Stimulated activated CD8-positive, alpha-beta memory T cell treated with anti-CD3 and anti-CD28 coated beads, Interleukin-4, amount 100 ng/mL, for 24 hours (primary cell): Measurements from ENCODE around the gene FOXK1.
"Not testable (repeated sequence)": the region's sequence is repeated elsewhere in the genome, so short reads cannot be mapped to it uniquely, and the experiment has no call there.

Source experiments
- DNase-seq: peaks from one replicate; pipeline ENCODE4 v3.0.0-alpha.2; 2020; ENCODE audit warnings: low read depth

The FOXK1 gene

DNA sequence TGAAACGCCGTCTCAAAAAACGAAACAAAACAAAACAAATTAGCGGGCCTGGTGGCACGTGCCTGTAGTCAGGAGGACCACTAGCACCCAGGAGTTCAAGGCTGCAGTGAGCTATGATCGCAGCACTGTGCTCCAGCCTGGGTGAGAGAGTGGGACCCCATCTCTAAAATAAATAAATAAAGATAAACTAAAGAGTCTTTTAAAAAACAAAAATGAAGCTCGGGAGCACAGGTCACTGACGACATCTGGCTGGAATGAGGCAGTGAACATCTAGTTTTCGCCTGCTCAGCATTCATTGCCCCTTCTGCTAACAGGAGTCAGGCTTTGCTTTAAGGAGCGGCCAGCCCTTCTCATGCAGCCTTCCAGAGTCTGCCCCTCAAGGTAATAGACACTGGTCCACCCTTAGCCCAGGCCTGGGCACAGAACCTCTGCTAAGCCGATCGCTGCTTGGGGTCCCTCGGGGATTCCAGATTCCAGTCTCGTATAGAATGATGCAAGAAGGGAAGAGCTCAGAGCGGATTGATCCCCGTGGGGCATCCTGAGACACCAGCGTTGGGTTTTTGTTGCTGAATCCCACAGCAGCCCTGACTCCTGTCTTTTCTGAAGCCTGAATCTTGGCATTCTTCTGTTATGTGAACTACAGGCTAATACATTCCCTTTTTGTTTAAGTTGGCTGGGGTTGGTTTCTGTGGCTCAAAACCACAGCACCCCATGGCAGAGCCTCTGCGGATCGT lies 14.2 kb upstream of the FOXK1 start:
- DNase-seq: no peak

DNA sequence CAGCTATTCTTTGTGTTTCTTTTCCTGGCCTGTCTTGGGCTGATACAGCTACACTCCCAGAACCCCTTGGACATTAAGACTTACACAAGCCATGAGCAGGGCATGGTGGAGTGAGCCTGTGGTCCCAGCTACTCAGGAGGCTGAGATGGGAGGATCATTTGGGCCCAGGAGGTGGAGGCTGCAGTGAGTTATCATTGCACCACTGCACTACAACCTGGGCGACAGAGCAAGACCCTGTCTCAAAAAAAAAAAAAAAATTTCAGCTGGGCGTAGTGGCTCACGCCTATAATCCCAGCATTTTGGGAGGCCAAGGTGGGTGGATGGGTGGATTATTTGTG lies 13.6 kb upstream of the FOXK1 start:
- DNase-seq: no peak

DNA sequence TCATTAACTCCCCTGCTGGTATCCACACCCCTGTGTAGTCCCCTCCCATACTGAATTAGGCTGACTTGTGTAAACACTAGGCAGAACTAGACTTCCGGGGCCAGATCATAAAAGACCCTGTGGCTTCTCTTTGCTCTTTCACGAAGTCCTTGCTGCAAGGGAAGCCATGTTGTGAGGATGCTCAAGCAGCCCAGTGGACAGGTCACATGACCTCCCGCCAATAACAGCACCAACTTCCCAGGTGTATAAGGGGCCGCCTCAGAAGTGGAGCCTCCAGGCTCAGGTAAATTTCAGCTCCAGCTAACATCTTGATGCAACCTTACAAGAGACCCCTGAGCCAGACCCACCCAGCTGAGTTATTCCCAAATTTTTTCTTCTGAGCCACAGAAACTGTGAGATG lies 11.3 kb upstream of the FOXK1 start:
- DNase-seq: no peak

DNA sequence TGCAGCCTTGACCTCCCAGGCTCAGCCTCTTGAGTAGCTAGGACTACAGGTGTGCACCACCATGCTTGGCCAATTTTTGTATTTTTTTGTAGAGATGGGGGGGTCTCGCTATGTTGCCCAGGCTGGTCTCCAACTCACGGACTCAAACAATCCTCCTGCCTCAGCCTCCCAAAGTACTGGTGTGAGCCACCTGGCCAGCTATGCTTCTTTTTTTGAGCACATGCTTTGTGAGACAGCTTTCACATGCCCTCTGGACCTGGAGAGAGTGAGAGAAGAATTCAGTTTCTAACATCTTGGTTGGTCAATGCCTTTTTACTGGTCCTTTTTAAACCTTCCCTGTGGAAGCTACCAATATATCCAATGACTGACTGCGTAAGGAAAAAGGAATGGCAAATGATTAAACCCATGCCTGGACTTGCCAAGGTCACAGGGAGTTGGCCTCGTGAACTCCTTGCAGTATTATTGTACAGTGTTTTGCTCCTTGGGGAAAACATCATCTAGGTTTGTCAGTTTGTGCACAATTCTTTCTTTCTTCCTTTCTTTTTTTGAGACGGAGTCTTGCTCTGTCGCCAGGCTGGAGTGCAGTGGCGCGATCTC lies 6.2 kb upstream of the FOXK1 start:
- DNase-seq: no peak

DNA sequence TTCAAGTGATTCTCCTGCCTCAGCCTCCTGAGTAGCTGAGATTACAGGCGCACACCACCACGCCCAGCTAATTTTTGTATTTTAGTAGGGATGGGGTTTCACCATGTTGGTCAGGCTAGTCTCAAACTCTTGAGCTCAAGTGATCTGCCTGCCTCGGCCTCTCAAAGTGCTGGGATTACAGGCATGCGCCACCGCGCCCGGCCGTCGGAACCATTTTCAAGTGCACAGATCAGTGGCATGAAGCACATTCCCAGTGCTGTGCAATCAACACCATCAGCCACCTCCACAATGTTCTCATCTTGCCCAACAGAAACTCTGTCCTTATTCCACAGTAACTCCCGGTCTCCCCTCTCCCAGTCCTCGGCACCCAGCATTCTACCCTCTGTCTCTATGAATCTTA lies 4.6 kb upstream of the FOXK1 start:
- not testable (repeated sequence) for DNase-seq

DNA sequence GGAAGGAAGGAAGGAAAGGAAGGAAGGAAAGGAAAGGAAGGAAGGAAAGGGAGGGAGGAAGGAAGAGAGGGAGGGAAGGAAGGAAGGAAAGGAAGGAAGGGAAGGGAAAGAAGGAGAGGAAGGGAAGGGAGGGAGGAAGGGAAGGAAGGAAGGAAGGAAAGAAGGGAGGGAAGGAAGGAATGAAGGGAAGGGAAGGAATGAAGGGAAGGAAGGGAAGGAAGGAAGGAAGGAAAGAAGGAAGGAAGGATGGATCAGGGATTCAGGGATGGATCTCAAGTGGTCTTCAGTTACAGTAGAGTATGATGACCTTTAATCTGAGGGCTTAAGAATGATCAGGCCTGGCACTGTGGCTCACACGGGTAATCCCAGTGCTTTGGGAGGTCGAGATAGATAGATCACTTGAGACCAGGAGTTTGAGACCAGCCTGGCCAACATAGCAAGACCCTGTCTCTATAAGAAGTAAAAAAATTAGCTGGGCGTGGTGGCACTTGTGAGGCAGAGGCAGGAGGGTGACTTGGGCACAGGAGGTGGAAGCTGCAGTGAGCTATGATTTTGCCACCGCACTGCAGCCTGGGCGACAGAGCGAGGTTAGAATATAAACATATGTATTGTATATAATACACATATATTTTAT lies 760 bp upstream of the FOXK1 start:
- no peak for DNase-seq

DNA sequence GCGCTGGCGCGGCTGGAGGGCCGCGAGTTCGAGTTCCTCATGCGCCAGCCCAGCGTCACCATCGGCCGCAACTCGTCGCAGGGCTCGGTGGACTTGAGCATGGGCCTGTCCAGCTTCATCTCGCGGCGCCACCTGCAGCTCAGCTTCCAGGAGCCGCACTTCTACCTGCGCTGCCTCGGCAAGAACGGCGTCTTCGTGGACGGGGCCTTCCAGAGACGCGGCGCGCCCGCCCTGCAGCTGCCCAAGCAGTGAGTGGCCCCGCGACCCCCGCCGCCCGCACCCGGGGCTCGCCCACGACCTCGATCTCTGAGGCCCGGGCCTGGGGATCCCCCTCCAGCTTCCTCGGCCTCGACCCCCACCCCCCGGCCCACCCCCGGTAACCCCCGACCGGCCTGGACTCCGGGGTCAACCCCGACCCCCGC lies 537 bp downstream of the FOXK1 start:
- peak; percentile 7 for DNase-seq

DNA sequence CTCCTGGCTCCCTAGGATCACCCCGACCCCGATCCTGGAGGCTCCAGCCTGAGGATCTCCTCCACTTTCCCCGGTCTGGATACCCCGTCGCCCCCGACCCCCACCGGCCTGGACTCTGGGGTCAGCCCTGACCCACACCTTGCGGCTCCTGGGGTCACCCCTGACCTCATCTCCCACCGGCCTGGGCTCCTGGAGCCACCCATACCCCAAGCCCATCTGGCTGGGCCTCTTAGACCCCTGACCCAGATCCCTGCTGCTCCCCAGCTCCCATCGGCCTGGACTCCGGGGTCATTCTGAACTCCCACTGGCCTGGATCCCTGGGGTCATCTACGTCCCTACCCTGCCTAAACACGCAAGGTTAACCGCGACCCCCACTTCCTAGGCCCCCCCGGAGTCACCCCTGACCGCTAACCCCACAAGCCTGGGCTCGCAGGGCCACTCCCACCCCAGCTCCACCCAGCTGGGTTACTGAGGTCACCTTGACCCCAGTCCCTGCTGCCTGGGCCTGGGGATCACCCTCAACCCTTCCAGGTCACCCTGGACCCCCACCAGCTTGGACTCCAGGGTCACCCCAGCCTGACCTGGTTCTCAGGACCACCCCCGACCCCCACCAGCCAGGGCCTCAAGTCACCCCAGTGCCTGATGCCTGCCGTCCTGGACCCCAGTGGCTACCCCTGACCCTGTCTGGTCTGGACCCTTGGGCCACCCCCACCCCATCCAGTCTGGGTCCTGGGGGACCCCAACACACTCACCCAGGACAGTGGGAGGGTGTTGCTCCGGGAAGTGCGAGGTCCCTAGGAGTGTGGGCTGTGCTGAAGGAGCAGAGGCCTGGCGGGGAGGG lies 1.2 kb downstream of the FOXK1 start:
- DNase-seq: peak; percentile 4

DNA sequence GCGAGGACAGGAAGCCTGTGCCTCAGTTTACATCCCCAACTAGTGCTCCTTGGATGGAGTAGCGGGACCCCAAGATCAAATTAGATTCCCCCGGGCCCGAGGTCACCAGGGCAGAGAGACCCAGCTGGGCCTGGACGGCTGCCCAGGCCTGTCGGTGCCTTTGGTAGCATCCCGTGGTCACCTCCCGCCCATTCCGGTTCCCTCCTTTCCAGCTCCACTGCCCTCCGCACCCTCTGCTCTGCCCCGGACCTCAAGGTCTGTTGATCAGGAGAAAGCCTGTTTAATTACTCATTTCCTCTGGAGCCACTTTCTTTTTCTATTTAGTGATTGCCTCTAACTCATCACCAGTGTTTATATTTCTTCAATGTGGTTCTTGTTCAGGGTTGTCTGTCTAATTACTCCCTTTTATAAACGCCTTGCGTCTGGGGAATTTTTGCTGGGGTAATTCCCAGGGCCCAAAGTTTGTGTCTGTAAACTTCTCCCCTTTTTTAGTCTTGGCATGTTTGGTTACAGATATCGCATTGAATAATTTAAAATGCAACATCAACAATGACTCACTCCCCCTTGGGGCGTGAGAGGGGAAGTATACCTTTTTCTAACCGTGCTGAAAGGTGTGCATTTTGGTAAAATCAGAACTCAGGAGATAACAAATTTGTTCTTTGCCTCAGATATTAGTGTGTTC lies 1.9 kb downstream of the FOXK1 start:
- no peak for DNase-seq

DNA sequence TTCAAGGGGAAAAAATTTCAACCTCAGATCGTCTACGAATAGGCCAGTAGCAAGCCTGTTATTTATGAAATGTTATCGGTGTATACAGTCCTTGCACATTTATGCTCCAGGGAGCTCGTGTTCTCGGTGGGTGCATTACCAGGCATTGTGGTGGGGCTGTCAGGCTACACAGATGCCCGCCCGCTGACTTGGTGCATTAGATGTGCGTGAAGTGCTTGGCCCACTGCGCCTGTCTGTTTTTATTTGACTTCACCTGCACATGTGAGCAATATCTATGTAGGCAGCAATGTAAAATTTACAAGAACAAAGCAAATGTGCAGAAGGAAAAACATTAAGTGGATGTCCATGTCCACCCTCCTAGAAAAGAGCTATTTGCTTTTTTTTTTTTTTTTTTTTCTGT lies 2.8 kb downstream of the FOXK1 start:
- DNase-seq: no peak

DNA sequence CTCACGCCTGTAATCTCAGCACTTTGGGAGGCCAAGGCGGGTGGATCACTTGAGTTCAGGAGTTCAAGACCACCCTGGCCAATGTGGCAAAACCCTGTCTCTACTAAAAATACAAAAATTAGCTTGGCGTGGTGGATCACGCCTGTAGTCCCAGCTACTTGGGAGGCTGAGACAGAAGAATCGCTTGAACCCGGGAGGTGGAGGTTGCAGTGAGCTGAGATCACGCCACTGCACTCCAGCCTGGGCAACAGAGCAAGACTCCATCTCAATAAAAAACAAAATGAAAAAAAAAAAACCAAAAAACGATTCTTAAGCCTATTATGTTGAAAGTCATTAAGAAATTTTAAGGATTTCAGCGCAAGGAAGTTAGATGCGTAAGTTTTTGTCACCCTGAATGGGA lies 3.6 kb downstream of the FOXK1 start:
- DNase-seq: not testable (repeated sequence)

DNA sequence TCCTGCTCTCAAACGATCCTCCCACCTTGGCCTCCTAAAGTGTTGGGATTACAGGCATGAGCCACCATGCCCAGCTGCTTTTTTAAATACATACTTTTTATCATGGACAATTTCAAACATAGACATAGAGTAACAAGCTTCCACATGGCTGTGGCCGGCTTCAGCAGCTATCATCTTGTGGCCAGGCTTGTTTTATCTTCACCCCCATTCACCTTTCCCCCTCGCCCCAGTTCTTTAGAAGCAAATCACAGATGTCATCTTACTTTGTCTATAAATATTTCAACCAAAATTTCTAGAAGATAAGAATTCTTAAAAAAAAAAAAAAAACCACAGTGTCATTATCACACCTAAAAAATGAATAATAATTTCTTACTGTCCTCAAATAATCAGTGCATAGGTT lies 5.9 kb downstream of the FOXK1 start:
- no peak for DNase-seq

DNA sequence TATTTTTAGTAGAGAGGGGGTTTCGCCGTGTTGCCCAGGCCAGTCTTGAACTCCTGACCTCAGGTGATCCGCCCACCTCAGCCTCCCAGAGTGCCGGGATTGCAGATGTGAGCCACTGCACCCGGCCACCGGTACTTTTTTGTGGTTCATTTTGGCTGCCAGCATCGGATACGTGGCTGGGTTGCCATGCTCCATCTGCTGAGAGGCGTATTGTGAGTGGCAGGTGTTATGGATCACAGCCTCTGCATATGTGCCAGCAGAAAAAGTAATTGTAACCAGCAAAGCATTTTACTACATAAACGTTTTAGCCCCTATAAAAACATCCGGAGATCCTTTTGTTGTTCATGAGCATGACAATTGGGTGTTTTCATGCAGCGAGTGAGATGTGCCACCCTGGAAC lies 7.1 kb downstream of the FOXK1 start:
- DNase-seq: no peak

DNA sequence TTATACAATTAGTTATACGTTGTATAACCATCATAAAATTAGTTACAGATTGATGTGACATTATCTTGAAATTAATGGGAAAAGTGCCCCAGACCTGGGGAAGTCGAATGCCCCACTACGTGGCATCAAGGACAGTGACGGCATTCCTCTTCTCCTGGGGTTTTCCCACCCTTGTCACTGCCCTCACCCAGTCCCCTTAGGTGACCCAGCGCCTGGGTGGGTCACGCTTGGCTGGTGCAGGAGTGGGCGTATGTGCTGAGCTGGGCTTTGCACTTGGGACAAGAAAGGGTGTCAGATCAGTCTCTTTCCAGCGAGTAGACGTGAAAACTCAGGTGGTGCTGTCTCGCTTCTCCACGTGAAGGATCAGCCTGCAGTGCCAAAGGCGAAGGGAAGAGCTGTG lies 7.6 kb downstream of the FOXK1 start:
- no peak for DNase-seq

DNA sequence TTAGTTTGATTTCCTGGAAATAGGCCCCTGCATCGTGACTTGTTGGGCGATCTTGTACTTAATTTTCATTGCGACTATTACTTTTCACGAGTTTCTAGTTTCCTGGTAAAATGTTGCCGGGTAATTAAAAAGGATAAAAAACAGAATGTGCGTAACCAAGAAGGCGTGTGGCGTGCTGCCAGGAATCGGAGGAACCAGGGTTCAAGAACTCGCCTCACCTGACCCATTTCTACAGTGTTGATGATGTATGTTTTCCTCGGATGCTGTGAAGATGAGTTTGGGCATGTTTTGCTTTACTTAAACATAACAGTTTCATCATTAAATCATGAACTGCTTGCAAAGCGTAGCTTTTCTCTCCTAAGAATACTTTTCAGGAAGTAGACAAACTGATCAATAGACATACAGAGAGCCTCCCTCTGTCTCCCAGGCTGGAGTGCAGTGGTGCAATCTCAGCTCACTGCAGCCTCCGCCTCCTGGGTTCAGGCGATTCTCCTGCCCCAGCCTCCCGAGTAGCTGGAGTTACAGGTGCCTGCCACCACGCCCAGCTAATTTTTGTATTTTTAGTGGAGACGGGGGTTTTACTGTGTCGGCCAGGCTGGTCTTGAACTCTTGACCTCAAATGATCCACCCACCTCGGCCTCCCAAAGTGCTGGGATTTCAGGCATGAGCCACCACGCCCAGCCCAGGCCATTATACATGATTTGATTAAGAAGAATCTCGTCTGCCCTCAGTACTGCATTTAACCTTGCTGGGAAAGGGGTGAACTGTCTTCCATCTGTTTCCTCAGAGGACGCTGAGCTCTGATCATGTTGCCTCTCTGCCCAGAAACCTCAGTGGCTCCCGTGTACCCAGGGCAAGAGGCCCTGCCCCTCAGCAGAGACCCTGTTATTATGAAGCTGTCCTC lies 9.1 kb downstream of the FOXK1 start:
- no peak for DNase-seq

DNA sequence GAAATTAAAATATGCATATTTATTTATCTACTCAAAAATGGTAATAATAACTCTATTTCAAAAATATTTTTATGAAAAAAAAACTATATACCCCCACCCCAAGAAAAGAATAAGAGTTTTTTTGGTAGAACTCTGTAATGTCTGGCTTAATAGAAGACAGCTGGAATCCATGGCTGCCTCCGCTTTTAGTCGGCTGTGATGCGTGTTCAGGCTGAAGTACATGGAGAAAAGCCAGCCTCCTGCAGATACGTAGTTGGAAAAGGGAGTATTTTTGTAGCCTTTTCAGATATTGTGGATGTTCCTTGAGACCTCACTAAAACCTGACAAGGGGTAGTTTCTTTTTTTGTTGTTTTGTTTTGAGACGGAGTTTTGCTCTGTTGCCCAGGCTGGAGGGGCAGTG lies 10.0 kb downstream of the FOXK1 start:
- DNase-seq: no peak

DNA sequence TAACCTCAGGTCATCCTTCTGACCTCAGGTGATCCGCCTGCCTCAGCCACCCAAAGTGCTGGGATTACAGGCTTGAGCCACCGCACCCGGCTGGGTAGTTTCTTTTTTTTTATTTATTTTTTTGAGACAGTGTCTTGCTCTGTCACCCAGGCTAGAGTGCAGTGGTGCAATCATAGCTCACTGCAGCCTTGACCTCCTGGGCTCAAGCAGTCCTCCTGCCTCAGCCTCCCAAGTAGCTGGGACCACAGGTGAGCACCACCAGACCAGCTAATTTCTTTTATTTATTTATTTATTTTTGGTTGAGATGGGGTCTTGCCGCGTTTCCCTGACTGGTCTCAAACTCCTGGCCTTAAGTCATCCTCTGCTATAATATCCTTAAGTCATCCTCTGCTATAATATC lies 10.5 kb downstream of the FOXK1 start:
- not testable (repeated sequence) for DNase-seq

DNA sequence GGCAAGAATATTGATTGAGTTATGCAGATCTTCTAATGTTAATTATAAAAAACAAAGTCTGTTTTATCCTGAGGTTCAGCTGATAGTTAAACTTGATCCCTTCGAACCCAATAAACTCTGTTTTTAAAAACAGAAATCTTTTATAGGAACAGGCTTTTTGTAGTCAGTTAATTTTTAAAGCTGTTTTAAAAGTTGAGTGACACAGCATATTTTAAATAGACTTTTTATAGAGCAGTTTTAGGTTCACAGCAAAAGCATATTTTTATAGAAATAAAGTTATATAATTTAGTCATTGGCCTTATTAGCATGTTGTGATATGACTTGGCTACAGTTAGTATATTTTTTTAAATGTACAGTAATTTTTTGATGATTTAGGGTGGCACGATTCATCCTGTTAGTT lies 11.1 kb downstream of the FOXK1 start:
- DNase-seq: no peak

DNA sequence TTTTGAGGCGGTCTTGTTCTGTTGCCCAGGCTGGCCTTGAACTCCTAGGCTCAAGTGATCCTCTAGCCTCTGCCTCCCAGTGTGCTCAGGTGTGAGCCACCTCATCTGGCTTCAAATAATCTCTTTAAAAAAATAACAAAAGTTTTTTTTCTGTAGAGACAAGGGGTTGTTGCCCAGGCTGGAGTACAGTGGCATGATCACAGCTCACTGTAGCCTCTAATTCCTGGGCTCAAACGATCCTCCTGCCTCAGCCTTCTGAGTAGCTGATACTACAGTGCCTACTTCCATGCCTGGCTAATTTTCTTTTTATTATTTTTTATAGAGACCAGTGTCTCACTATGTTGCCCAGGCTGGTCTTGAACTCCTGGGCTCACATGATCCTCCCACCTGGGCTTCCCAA lies 11.7 kb downstream of the FOXK1 start:
- no peak for DNase-seq

DNA sequence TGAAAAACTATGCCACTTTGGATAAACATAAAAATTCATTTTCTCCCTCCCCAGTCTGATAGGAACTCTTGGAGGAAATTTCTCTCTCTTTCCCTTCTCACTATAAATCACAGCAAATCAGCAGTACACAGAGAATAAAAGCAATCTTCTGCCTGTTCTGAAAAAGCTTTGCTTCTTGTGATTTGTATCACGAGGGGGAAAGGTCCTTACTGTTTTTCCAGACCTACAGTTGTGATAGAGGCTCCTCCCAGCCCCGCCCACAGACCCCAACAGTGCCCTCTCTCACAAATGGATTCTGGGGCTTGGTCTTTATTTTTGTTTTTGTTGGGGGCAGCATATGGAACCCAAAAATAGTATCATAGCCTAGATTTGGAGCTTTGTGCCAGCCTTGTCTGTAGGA lies 12.2 kb downstream of the FOXK1 start:
- DNase-seq: no peak

DNA sequence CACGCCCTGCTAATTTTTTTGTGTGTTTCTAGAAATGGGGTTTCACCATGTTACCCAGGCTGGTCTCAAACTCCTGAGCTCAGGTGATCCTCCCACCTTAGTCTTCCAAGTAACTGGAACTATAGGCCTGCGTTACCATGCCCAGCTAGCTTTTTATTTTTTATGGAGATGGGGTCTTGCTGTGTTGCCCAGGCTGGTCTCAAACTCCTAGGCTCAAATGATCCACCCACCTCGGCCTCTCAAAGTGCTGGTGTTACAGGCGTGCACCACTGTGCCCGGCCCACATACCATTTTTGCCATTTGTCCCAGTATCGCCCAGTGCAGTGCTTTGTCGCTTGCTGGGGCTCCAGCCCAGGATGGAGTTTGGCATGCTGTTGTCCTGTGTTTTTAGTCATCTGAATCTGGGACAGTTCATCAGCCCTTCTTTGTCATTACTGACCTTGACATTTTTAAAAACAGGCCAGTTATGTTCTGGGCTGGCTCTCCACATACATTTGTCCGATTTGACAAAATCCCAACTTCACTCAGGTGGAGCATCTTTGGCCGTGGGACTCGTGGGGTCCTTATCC lies 16.7 kb downstream of the FOXK1 start:
- no peak for DNase-seq
